ENCODE data around the gene PVRIG.
A peak's percentile ranks its signal among the peaks of the same experiment; 100 is the strongest.

GRCh38 chr7:100247152-100247757 lies 27.5 kb downstream of the PVRIG start:
- TF ChIP-seq POLR2AphosphoS5 (IDR thresholded peaks at IDR 0.05): no peak
- TF ChIP-seq, protein P1, sequence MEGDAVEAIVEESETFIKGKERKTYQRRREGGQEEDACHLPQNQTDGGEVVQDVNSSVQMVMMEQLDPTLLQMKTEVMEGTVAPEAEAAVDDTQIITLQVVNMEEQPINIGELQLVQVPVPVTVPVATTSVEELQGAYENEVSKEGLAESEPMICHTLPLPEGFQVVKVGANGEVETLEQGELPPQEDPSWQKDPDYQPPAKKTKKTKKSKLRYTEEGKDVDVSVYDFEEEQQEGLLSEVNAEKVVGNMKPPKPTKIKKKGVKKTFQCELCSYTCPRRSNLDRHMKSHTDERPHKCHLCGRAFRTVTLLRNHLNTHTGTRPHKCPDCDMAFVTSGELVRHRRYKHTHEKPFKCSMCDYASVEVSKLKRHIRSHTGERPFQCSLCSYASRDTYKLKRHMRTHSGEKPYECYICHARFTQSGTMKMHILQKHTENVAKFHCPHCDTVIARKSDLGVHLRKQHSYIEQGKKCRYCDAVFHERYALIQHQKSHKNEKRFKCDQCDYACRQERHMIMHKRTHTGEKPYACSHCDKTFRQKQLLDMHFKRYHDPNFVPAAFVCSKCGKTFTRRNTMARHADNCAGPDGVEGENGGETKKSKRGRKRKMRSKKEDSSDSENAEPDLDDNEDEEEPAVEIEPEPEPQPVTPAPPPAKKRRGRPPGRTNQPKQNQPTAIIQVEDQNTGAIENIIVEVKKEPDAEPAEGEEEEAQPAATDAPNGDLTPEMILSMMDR (IDR thresholded peaks at IDR 0.05): no peak
- peak; percentile 11 for TF ChIP-seq POLR2A (IDR thresholded peaks at IDR 0.05; ENCODE audit: low read depth)
- TF ChIP-seq EP300 (IDR thresholded peaks at IDR 0.05): no peak

Data from esophagus muscularis mucosa (tissue), 4 donors.